AG04449 (cell line): ENCODE measurements around the gene ABCA1.

ENCODE experiments used
- CTCF ChIA-PET: fragments of 350-600 bp; formaldehyde crosslinking; extraction: SDS; loops from one replicate; lab custom pipeline; 2021; ENCODE audit warnings: antibody characterized with exemption; lab: Yijun Ruan, JAX
- POLR2A ChIA-PET: fragments of 400-600, 350-600 bp; formaldehyde crosslinking; extraction: SDS; loops from one replicate; lab custom pipeline; 2020; ENCODE audit warnings: antibody characterized with exemption, inconsistent platforms; lab: Yijun Ruan, JAX
- DNase-seq: peaks from one replicate; pipeline ENCODE4 v3.0.0-alpha.2; 2010; ENCODE audit warnings: low read depth, low spot score
- H3K4me3 ChIP-seq: 2 replicates; pipeline ENCODE4 v1.5.1; 2011; ENCODE audit warnings: low read depth, mild to moderate bottlenecking, control low read depth, low read length
- TF ChIP-seq, protein P1 (sequence below): IDR thresholded peaks from one replicate; pipeline ENCODE4 v1.5.1; 2011; ENCODE audit warnings: mild to moderate bottlenecking, moderate library complexity, low read length, control low read depth, inconsistent platforms; ENCODE audit not compliant: insufficient read depth; ENCODE audit errors: missing control alignments

ABCA1 gene

DNA sequence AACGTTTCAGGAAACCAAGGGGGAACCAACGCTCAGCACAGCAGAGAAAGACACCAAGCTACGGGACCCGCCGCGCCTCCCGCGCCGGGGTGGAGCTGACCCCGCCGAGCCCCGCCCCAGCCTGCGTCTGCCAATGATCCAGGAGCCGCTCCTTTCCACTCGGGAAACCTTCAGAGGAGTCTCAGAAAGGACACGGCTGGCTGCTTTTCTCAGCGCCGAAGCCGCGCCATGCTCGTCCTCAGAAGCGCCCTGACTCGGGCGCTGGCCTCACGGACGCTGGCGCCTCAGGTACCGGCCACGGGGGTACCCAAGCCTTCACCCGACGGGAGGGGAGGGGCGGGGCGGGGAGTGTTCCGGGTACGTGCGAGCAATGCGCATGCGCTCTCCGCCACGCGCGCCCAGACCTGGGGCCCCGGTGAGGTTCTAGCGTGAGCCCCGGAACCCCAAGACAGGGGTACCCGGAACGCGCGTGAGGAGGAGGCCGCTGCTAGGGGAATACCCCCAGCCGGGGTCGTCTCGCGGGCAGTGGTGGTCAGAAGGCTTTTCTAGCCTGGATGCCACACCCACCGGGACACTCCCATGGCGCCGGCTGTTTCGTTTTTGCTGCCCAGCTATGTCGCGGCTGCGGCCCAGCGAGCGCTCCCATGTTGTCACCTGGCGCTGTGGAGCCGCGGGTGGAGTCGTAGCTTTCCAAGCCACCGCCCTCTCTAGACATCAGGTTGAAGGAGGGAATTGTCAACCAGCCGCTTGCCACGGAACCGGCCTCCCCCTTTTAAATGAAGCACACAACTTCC lies 180.2 kb downstream of the ABCA1 start, which contains the start of gene NIPSNAP3A:
NIPSNAP3A (plus strand) TSS at position 119 of the 794 bp plus-strand sequence; CDS start at position 229, 110 bp downstream.
- peak within 1 kb of the TSS; percentile 80 for H3K4me3 ChIP-seq
- DNase-seq, result no peak
- ChIA-PET POLR2A (interaction anchor here (0.7 kb wide), 1 partner anchor 82 kb away, joined by 3 read pairs; no protein-coding TSS in a partner anchor), CTCF (interaction anchor here (1.2 kb wide), 2 partner anchors 8 to 179 kb away, joined by 3 to 4 read pairs; no protein-coding TSS in a partner anchor)
- TF ChIP-seq, protein P1, sequence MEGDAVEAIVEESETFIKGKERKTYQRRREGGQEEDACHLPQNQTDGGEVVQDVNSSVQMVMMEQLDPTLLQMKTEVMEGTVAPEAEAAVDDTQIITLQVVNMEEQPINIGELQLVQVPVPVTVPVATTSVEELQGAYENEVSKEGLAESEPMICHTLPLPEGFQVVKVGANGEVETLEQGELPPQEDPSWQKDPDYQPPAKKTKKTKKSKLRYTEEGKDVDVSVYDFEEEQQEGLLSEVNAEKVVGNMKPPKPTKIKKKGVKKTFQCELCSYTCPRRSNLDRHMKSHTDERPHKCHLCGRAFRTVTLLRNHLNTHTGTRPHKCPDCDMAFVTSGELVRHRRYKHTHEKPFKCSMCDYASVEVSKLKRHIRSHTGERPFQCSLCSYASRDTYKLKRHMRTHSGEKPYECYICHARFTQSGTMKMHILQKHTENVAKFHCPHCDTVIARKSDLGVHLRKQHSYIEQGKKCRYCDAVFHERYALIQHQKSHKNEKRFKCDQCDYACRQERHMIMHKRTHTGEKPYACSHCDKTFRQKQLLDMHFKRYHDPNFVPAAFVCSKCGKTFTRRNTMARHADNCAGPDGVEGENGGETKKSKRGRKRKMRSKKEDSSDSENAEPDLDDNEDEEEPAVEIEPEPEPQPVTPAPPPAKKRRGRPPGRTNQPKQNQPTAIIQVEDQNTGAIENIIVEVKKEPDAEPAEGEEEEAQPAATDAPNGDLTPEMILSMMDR, result no peak

DNA sequence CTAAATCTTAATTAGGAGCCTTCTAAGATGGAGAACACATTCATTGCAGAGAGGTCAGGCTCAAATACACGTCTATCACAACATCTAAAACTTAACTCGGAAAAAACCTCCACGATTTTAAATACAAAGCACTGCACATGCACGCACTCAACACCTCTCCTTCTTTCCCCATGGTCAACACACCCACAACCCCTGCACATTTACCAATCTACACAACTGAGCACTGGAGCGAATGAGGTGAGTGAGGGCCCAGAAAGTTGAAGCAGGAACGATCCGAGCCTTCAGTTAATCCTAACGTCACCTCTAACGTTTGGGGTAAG lies 180.8 kb downstream of the ABCA1 start:
- CTCF ChIA-PET, result interaction anchor here (1.2 kb wide), 2 partner anchors 9 to 179 kb away, joined by 3 to 4 read pairs; no protein-coding TSS in a partner anchor
- POLR2A ChIA-PET, result no interaction called here
- TF ChIP-seq, protein P1, result no peak
- no peak for DNase-seq
- H3K4me3 ChIP-seq, result peak overlapping the region; percentile 80

DNA sequence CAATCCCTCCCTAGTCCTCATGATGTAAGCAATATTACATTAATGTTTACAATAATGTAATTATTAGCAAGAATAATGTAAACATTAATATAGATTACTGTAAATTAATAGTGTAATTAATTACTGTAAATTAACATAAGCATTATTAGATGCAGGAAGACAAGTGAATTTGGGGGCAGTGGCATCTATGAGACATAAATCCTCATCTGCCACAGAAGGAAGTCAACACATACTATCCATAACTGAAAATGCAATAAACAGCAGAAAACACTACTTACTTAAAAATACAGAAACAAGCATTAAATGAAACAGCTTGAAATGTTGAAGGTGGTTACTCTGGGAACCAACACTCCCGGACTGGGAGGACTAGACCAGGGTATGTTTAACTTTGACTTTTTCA lies 181.2 kb downstream of the ABCA1 start:
- no peak for DNase-seq
- ChIA-PET CTCF (interaction anchor here (0.9 to 1.2 kb wide), 3 partner anchors 9 to 570 kb away, joined by 3 to 4 read pairs (median 3); no protein-coding TSS in a partner anchor), POLR2A (no interaction called here)
- H3K4me3 ChIP-seq, result peak overlapping the region; percentile 80
- TF ChIP-seq, protein P1, result no peak

DNA sequence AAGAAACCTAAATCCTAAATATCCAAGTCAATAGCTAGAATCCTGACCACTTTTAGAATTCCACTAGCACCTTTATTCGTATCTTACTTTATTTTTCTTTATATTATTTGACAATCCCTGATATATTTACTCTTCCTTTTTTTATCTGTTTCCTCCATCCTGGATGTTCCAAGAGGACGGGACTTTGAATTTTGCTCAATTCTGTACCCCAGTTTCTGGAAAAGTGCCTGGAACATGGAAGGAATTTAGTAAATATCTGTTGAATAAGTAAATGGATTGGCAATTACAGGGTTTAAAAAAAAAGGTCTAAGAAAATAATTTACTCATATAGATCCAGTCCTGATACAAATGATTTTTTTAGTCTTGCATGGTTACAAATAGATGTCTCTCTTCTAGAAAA lies 181.7 kb downstream of the ABCA1 start:
- POLR2A ChIA-PET, result no interaction called here
- DNase-seq, result no peak
- CTCF ChIA-PET, result interaction anchor here (0.9 to 1.1 kb wide), 2 partner anchors 9 to 569 kb away, joined by 3 to 8 read pairs; no protein-coding TSS in a partner anchor
- TF ChIP-seq, protein P1, result no peak
- no peak overlapping the region for H3K4me3 ChIP-seq

DNA sequence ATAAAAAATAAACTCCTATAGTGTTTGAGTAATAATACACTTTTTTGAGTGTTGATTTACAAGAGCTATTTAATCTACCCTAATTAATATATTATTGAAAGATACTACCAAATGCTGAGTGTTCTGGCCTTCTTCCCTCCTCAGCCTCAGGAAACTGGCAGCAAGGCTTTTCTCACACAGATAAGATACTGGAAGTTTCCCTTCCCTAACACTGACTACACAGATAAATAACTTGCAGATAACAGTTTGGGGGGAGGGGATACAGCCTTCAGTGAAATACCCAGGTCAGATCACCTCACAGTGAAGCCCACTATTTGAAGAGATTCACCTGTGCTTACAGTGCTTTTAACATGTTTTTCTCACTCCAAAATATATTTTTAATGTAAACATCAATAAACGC lies 182.1 kb downstream of the ABCA1 start:
- POLR2A ChIA-PET, result no interaction called here
- no peak for DNase-seq
- CTCF ChIA-PET, result interaction anchor here (1.1 to 1.2 kb wide), 2 partner anchors 9 to 359 kb away, joined by 3 to 8 read pairs; no protein-coding TSS in a partner anchor
- no peak overlapping the region for H3K4me3 ChIP-seq
- TF ChIP-seq, protein P1, result no peak

DNA sequence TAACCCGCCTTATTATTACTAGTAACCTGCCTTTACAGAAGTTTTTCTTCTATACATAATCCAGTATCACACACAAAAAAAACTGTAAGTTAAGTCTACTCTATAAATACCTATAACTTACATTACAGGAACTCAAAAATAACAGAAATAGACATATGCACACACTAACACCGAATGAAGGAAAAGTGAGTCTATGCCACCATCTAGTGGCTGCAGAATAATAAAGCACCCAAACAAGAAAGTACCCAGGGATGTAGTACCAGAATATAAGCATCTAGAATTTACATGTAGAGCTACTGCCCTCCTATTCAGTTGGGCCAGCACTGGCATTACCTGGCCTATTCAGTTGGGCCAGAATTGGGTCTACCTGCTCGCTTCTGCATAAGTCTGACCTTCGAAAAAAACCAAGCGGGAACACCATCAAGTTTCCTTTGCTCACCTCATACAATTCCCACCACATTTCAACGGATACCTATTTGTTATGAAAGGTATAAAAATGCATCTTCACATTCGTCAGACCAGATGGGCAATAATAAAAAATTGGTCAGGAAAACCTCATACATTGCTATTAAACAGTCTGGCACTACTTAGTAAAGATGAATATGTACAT lies 184.5 kb downstream of the ABCA1 start:
- TF ChIP-seq, protein P1, result peak; percentile 45
- H3K4me3 ChIP-seq, result no peak overlapping the region
- ChIA-PET POLR2A (no interaction called here), CTCF (interaction anchor here (1.2 to 1.6 kb wide), 3 partner anchors 10 to 716 kb away, joined by 4 to 5 read pairs (median 4); no protein-coding TSS in a partner anchor)
- peak; percentile 23 for DNase-seq
